ENCODE measurements around the gene OSER1. TPM values are rescaled to one million over a fixed set of nuclear protein-coding genes. Genes with fewer than 3 reads are reported as not detected.
"Not testable (repeated sequence)": the region's sequence is repeated elsewhere in the genome, so short reads cannot be mapped to it uniquely, and the experiment has no call there.

OSER1 gene
- total and polyA plus RNA-seq, 8 donors: 7.8 to 87.5 (median 31.7) TPM

GRCh38 chr20:44241796-44242195 is 31.2 kb upstream of the OSER1 start:
- TF ChIP-seq POLR2AphosphoS5 (IDR thresholded peaks at IDR 0.05): no peak
- no peak for TF ChIP-seq EP300 (IDR thresholded peaks at IDR 0.05)
- no peak for TF ChIP-seq POLR2A (IDR thresholded peaks at IDR 0.05)
- TF ChIP-seq, protein P1, sequence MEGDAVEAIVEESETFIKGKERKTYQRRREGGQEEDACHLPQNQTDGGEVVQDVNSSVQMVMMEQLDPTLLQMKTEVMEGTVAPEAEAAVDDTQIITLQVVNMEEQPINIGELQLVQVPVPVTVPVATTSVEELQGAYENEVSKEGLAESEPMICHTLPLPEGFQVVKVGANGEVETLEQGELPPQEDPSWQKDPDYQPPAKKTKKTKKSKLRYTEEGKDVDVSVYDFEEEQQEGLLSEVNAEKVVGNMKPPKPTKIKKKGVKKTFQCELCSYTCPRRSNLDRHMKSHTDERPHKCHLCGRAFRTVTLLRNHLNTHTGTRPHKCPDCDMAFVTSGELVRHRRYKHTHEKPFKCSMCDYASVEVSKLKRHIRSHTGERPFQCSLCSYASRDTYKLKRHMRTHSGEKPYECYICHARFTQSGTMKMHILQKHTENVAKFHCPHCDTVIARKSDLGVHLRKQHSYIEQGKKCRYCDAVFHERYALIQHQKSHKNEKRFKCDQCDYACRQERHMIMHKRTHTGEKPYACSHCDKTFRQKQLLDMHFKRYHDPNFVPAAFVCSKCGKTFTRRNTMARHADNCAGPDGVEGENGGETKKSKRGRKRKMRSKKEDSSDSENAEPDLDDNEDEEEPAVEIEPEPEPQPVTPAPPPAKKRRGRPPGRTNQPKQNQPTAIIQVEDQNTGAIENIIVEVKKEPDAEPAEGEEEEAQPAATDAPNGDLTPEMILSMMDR (IDR thresholded peaks at IDR 0.05): no peak
- intact Hi-C loops (cut with DNase I; ENCODE audit: low total_unique reads): no loop called here
- no peaks in the 10 kb centered on the region for H3K36me3 ChIP-seq
- H3K4me3 ChIP-seq: no peak overlapping the region
- WGBS, 5 donors: 83 to 99% (median 97%) methylated on average over 2 of the region's 2 CpGs
- no peak overlapping the region for H3K27ac ChIP-seq
- no peaks in the 10 kb centered on the region for H3K9me3 ChIP-seq
- no peak for DNase-seq
- H3K4me1 ChIP-seq: peaks cover 0 to 2% (median 0%) of the 10 kb centered on the region in 4 donors
- peaks cover 0 to 4% (median 1%) of the 10 kb centered on the region in 3 donors for H3K27me3 ChIP-seq

- intact Hi-C loops (cut with DNase I; ENCODE audit: low total_unique reads); H3K36me3 ChIP-seq: not testable (repeated sequence)
Observed at GRCh38 chr20:44236840-44237239, 26.3 kb upstream of the OSER1 start.

GRCh38 chr20:44235702-44236101 is 25.1 kb upstream of the OSER1 start:
- H3K4me1 ChIP-seq: no peaks in the 10 kb centered on the region
- no peaks in the 10 kb centered on the region for H3K27me3 ChIP-seq
- no peak overlapping the region for H3K4me3 ChIP-seq
- WGBS, 5 donors: 93 to 100% (median 98%) methylated on average over 2 of the region's 2 CpGs
- no peak for DNase-seq
- no peaks in the 10 kb centered on the region for H3K36me3 ChIP-seq
- TF ChIP-seq POLR2AphosphoS5 (IDR thresholded peaks at IDR 0.05) (no peak), POLR2A (IDR thresholded peaks at IDR 0.05) (no peak), EP300 (IDR thresholded peaks at IDR 0.05) (no peak)
- TF ChIP-seq, protein P1 (IDR thresholded peaks at IDR 0.05): no peak
- H3K27ac ChIP-seq: no peak overlapping the region
- intact Hi-C loops (cut with DNase I; ENCODE audit: low total_unique reads): no loop called here
- no peaks in the 10 kb centered on the region for H3K9me3 ChIP-seq

More at GRCh38 chr20:44236840-44237239, 26.3 kb upstream of the OSER1 start:
- H3K27me3 ChIP-seq, DNase-seq, H3K9me3 ChIP-seq, H3K4me3 ChIP-seq, H3K27ac ChIP-seq, H3K4me1 ChIP-seq: not testable (repeated sequence)
- WGBS, 5 donors: 77 to 94% (median 87%) methylated on average over 2 of the region's 2 CpGs

GRCh38 chr20:44234566-44235317 is 24.2 kb upstream of the OSER1 start:
- 86 to 92% (median 89%) methylated on average over 14 of the region's 14 CpGs for WGBS, 5 donors
- no peak overlapping the region for H3K27ac ChIP-seq
- TF ChIP-seq POLR2AphosphoS5 (IDR thresholded peaks at IDR 0.05) (no peak), EP300 (IDR thresholded peaks at IDR 0.05) (no peak), POLR2A (IDR thresholded peaks at IDR 0.05) (no peak)
- TF ChIP-seq, protein P1 (IDR thresholded peaks at IDR 0.05): no peak
- no peak for DNase-seq
- H3K4me1 ChIP-seq: no peaks in the 10 kb centered on the region
- no peaks in the 10 kb centered on the region for H3K27me3 ChIP-seq
- intact Hi-C loops (cut with DNase I; ENCODE audit: low total_unique reads): no loop called here
- H3K9me3 ChIP-seq: no peaks in the 10 kb centered on the region
- no peak overlapping the region for H3K4me3 ChIP-seq
- H3K36me3 ChIP-seq: no peaks in the 10 kb centered on the region

DNA sequence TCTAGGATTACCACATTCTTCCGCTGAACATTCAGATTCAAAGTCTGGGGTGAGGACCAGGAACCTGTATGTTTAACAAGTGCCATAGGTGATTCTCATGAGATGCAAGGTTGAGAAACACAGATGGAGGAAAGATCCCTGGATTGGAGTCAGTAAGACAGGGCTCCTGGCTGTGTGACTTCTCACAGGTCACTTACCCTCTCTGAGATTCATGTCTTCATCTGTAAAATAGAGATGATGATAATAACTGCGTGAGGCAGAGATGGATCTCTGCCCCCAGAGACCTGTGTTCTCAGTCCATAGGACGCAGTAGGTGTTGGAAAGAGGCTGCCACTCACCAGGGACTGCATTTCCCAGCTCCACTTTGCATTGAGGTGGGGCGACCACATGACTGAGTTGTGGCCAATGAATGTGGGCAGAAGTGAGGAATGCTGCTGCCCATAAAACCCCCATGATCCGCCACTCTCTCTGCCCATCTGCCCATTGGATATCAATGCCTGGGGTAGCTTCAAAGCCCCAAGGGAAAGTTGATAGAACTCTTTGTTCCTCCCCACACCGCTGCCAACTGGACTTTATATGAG is 23.0 kb upstream of the OSER1 start:
- H3K9me3 ChIP-seq: no peaks in the 10 kb centered on the region
- intact Hi-C loops (cut with DNase I; ENCODE audit: low total_unique reads): no loop called here
- no peak for DNase-seq
- no peak overlapping the region for H3K4me3 ChIP-seq
- no peaks in the 10 kb centered on the region for H3K36me3 ChIP-seq
- WGBS, 5 donors: 81 to 94% (median 84%) methylated on average over 6 of the region's 6 CpGs
- TF ChIP-seq POLR2A (IDR thresholded peaks at IDR 0.05) (no peak), POLR2AphosphoS5 (IDR thresholded peaks at IDR 0.05) (no peak), EP300 (IDR thresholded peaks at IDR 0.05) (no peak)
- TF ChIP-seq, protein P1 (IDR thresholded peaks at IDR 0.05): no peak
- no peaks in the 10 kb centered on the region for H3K4me1 ChIP-seq
- H3K27ac ChIP-seq: no peak overlapping the region
- H3K27me3 ChIP-seq: no peaks in the 10 kb centered on the region

DNA sequence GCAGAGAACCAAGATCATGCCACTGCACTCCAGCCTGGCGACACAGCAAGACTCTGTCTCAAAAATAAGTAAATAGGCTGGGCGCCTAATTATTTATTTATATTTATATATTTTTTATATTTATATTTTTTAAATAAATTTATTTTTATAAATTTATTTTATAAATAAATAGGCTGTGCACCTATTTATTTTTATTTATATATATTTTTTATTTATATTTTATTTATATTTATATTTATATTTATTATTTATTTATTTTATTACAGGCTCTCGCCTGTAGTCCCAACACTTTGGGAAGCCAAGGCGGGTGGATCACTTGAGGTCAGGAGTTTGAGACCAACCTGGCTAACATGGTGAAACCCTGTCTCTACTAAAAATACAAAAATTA is 21.9 kb upstream of the OSER1 start:
- DNase-seq; H3K27ac ChIP-seq; H3K27me3 ChIP-seq; H3K9me3 ChIP-seq; H3K36me3 ChIP-seq; H3K4me3 ChIP-seq; intact Hi-C loops (cut with DNase I; ENCODE audit: low total_unique reads); H3K4me1 ChIP-seq: not testable (repeated sequence)
- 79 to 96% (median 95%) methylated on average over 4 of the region's 4 CpGs for WGBS, 5 donors

Measured in stomach (tissue), 9 donors.